ENCODE results near the gene DISC1.

Gene DISC1

DNA sequence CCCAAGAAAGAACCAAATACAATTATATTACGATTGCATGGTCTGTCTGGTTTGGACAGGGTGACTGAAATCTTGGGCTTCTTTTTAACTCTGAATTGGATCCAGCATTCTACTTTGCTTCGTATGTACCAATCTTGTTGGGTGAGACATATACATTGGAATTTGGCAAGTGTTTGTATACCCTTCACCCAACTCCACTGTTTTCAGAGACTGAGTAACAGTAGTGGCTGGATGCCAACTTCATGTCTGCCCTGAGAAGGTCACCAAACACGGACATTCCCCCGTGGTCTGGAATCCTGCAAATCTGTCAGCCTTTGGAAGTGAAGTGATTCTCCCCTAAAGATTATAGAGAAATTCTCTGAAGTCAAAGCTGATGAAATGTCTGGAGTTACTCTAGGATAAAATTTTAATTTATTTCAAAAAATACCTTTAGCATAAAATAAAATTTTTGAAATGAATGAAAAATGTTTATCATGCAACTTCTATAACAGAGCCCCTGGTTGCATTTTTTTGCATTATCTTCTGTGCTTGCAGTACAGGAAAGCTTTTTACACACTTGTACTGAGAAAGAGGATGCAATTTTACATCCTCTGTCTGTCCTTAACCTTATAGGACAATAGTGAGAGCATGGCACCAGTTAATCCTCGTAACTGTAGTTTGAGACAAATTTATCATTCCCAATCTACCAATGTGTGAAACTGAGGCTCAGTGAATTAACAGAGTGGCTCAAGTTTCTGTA lies 201.8 kb downstream of the DISC1 start:
- DNase-seq, result no peak

DNA sequence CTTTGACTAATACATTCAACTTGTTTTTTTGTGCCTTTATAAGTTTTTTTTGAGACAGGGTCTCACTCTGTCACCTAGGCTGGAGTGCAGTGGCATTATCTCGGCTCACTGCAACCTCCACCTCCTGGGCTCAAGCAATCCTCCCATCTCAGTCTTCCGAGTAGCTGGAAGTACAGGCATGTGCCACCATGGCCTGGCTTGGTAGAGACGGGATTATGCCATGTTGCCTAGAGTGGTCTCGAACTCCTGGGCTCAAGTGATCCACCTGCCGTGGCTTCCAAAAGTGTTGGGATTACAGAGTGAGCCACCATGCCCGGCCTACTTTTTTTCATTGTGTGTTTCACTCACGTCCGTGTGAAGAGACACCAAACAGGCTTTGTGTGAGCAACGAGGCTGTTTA lies 202.7 kb downstream of the DISC1 start:
- DNase-seq, result no peak

DNA sequence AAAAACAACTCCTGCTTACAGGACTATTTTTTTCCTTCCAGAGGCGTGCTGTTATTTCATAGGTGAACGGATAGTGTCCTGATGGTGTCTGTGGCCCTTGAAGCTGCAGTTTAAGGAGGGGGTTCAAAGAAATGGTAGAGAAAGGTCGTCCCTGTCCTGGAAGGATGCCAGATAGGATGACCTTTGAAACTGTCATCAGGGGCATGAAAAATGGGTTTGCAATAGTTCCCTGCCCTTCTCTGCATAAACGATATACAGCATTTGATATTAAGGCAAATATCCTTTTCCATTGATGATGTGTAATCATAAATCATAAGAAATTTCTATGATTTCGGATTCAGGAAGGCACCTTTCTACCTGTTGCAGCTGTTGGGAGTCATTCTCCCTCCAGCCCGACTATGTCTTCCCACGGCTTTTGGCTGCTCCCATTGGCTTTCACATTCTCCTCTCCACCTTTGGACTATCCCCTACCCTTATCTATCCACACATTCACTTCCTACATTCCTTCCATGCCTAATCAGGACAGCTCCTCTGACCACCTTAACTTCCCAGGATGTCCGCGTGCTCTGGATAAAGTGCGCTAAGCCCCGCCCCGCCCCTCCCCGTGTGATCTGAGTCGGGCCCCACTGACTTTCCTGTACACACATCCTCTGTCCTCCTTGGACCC lies 209.8 kb downstream of the DISC1 start:
- DNase-seq, result no peak

DNA sequence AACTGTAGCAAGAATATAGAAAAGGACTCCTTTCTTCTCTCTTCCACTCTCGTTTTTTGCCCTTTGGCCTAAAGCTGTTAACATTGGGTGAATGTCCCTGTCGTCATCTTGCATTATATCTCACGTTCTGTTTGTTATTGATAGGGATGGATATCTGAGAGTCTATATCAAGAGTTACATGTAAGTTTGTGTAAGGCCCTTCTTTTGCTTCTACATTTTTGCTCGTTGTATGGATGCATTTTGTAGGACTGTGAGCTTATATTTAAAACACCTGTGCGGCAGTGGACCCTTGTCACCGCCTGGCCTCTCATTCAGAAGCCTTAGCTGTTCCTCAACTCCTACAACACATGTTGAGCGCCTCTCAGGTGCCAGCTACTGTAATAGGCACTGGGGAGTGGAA lies 211.9 kb downstream of the DISC1 start:
- DNase-seq, result no peak

DNA sequence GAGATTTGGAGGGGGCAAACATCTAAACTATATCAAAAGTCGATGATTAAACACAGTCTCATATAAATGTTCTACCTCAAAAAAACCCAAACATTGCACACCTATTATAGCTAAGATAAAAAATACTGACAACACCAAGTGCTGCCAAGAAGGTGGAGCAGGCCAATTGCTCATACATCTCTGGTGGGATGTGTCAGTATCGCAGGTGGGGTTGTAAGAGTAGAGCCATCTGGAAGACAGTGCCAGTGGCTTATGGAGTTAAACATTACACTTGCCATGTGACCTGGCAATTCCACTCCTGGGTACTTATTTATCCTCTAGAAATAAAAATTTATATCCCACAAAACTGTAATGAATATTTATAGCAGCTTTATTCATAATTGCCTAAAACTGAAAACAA lies 213.4 kb downstream of the DISC1 start:
- no peak for DNase-seq

DNA sequence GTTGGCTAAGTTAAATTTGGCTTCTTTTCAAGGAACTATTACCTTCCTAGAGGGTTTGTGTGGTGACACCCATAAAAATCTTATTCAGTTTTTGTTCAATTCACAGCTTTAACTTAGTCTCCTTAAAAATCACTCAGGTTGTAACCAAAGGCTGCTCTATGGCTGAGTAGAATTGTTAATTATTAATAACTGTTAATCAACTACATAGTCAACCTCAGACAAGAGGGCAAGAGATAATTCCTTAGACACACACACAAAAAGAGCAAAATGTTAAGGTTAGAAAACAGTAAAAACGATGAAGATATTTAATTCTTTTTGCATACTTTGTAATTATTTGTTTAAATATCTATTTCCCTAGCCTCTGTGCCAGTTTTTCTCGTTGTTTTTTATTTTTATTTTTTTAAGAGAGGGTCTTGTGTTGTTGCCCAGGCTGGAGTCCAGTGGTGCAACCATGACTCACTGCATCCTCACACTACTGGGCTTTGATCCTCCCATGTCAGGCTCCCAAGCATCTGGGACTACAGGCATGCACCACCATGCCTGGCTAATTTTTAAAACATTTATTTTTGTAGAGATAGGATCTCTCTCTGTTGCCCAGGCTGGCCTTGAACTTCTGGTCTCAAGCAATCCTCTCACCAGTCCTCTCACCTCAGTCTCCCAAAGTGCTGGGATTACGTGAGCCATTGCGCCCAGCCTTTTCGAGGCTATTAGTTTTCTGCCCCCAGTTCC lies 215.2 kb downstream of the DISC1 start:
- no peak for DNase-seq

DNA sequence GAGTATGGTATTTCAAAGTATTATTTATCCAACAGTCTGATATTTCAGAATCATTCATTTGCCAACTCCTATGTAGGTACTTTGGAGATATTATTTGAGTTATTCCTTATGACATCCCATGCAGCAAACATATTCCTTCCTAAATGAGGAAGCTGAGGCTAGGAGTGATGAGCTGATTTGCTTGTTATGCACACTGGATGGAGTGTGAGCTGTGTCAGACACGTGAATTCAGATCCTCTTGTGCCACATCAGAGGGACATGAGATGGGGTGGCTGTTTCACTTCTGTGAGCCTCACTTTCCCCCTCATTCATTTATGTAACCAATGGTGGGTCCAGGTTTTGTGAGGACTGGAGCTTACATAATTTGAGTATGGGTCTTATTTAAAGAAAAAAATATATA lies 215.9 kb downstream of the DISC1 start:
- no peak for DNase-seq

DNA sequence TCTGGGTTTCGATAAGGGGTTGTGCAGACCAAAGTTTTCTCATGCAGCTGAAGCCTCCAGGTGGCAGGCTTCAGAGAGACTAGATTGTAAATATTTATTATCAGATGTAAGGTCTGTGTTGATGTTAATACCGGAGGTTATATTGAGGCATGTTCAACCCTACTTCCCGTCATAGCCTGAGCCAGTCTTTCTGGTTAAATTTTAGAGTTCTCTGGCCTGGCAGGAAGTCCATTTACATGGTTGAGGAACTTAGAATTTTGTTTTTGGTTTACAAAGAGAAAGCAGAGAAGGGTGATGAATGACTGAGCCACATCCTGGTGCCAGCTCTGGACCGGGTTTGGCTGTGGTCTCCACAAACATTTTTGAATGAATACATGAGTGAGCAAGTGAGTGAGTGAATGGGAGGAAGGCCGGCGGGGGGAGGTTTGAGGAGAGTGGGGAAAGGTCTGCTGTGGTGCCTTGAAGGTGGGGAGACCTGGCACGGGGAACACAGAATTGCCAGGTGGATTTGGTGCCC lies 218.5 kb downstream of the DISC1 start:
- DNase-seq, result peak; percentile 5 to 16

DNA sequence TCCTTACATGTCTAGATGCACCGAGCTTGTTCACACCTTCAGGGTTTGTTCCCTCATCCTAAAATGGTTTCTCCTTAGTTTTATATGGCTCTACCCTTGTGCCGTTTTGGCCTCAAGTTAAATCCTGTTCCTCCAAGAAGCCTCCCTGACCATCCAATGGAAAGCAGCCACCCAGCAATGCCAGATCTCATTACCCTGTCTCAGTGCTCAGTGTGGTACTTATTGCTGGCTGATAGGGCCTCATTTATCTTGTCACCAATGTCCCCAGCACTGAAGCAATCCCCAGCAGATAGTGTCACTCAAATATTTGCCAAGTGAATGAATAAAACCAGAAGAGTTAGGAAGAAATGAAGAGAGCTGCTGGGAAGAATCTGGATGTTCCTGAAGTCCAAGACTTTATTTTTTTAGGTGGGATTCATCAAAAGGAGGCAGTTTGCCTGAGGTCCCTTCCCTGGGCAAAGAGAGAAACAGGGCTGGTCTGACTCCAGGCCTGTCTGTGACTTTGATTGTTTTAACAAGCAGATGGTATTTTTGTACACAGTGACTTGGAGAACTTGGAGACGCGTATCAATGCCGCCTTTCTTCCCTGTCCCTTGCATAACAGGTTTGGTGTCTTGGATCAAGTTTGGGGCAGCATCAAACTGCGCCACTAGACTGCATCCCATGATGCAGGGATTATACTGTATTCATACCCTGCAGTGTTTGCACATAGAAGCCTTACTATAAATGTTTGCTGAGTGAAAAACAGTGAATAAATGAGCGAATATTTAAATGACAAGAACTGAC lies 221.2 kb downstream of the DISC1 start:
- DNase-seq, result no peak

DNA sequence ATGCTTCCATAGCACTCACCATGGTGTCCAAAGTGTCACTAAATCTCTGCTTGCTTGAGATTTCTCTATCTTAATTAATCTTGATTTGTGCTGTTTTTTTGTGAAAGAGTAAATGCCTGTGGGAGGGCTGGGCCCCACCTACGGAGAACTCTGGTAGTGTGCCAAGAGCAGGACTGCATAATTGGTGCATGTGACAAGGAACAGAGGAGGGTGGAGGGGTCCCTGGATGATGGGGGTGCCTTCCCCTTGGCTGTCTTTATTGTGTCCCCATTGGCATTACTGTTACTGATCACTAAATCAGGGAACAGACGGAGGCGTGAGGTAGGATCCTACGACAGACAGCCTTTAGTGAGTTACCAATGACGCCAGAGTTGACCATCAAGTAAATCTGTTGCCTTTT lies 223.4 kb downstream of the DISC1 start:
- DNase-seq, result no peak

DNA sequence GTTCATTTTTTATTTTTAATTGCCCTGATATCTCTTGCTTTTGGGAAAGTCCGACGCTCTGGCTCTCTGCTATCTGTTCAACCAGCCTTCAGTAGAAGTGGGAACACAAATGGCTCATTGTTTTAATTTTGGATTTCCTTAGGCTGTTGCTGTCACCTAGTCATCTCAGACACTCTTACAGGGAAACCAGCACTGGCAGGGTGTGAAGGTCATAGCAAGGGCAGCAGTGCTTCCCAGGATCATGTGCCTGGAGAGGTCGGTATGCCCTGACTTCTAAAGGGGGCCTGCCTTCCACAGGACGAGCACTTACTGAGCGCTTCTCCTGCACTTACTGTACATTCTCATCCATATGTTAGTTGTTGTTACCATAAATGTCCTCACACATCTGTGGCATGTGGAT lies 224.2 kb downstream of the DISC1 start:
- no peak for DNase-seq

DNA sequence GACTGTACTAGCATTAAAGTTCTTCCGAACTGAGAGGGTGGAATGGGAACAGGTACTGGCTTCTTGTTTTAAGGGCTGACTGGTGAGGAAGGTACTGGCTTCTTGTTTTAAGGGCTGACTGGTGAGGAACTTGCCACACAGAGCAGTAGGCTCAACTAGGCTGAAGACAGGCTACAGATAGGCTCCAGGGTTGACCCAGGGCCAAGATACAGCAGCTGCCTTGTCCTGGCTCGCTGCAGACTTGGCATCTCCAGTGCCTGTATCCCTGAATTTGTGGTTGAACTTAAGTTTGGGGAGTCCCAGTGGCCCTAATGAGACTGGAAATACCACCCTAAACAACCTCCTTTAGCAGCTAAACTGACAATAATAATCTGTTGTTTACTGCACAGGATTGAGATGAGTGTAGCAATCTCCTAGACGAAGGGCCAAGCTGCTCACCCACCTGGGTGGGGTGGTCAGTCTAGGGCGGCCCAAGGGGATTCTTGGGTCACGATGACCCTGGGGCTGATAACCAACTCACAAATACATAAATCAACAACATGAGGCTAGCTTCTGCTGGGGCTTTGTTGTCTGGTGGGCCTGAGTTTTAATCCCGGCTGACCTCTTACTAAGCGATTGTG lies 227.1 kb downstream of the DISC1 start:
- DNase-seq, result no peak

DNA sequence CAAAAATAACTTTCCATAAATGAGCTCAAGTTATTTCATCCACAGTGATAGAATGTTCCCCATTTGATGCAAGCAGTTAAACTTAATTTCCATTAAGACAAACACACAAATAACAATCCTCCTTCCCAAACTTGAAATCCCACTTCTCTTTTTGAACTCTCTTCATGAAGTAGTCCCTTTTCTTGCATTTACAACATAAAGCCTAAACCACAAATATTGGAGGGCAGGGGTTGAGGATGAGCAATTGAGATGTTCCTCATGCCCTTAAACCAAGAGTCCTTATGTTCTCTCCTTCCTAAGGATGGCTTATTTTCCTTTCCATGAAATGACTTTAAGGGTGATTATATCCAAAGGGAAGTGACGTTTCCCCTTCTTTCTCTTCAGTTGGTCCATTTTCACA lies 228.8 kb downstream of the DISC1 start:
- peak in 1 of 2 experiments; percentile 5 for DNase-seq

DNA sequence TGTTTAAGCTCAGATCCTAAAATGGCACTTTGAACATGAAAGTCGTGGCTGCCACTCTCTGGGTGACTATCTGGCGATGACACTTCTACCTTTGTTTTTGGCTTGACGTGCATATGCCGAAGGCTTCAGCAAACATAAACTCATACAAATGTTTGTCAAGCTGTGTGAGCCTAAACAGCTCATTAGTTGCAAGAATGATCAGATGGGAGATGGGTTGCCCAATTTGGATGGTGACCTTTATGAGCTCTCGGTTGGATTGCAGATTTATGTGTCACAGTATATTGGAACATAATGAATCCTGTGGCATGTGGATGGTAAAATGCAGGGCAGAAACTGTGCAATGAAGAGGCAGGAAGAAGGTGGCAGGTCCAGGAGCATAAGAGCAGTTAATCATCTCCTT lies 229.3 kb downstream of the DISC1 start:
- DNase-seq, result no peak

DNA sequence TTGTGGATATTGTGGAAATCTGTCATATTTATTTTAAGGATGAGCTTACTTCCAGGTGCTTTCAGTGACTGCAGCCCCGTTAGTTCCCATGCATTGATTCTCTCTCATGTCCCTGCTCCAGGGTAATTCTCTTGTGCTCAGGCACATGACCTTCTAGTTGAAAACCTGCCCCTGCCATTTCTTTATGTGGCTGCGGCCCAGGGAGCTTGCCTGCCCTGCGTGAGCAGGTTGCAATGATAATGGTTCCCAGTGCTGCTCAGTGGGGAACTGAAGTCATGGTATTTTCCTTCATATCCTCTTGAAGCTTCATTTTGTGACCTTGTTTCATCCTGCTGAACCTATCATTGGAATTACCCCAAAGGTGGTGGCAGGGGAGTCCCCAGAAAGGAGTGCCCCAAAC lies 229.8 kb downstream of the DISC1 start:
- DNase-seq, result no peak

DNA sequence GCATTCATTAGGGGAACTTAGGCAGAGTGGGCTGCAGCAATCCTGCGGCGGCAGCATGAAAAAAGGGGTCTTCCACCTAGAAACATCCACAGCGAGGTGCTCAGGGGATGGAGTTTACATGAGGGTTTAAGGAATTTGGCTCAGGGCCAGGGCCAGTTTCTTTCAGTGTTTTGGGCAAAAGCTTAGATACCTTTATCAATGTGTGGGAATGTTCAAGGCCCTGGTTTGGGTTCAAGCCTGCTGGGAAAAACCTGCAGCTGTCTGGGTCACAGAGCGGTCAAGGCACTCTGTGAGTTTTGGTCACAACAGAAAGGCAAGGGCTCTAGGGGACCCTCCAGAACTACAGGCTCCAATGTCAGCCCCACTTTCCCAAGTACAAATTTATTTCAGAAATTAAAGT lies 230.3 kb downstream of the DISC1 start:
- DNase-seq, result no peak

DNA sequence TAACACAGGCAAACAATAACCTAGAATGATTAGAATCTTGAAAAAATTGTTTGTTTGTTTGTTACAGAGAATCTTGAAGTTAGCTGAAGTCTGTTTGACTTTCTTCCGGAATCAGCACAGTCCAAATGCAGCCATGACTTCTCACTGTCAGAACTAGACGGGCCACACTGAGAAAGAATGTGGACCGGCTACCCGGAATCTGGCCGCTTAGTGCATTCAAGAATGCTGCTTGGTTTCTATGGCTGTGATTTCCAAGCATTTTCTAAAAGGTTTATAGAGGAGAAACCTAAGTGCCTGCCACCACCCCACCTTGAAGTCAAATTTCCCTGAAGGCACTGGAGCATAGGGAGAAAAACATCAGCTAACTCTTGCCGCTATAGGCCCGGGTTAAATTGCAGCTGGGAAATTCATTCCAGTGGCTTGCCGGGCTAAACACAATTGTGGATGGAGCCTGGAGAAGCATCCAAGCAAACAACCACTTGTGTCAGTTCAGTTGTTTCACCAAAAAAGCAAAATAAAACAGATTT lies 231.1 kb downstream of the DISC1 start:
- no peak for DNase-seq

DNA sequence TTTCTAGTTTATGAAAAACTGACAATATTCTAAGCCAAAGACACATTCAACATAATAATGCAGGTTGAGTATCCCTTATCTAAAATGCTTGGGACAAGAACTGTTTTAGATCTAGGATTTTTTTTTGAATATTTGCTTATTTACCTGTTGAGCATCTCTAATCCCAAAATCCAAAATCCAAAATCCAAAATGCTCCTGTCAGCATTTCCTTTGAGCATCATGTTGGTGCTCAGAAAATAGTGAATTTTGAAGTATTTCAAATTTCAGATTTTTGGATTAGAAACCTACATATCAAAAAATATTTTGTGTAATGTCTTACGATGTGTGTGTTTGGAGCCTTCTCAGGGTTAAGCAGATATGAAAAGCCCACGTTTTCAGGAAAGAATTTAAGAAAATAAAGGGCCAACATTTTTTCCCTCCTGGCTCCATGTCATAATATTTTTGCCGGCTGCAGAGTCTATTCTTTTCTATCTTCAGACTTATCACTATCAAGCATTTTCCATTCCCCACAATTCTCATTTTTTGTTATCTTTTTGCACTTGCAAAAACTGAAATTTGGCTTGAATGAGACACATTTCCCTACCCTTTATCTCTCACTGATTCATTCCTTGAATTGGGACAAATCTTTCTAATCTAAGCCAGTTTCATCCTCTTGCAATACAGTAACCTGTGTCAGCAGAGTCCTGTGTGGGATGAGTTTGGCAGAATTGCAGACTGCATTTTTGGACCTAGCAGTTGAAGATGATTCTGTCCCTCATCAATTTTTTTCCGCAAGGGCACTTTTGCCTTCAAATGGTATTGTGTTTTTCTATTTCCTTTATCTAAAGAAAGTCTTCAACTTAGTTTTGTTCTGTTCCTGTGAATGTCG lies 233.9 kb downstream of the DISC1 start:
- no peak for DNase-seq

DNA sequence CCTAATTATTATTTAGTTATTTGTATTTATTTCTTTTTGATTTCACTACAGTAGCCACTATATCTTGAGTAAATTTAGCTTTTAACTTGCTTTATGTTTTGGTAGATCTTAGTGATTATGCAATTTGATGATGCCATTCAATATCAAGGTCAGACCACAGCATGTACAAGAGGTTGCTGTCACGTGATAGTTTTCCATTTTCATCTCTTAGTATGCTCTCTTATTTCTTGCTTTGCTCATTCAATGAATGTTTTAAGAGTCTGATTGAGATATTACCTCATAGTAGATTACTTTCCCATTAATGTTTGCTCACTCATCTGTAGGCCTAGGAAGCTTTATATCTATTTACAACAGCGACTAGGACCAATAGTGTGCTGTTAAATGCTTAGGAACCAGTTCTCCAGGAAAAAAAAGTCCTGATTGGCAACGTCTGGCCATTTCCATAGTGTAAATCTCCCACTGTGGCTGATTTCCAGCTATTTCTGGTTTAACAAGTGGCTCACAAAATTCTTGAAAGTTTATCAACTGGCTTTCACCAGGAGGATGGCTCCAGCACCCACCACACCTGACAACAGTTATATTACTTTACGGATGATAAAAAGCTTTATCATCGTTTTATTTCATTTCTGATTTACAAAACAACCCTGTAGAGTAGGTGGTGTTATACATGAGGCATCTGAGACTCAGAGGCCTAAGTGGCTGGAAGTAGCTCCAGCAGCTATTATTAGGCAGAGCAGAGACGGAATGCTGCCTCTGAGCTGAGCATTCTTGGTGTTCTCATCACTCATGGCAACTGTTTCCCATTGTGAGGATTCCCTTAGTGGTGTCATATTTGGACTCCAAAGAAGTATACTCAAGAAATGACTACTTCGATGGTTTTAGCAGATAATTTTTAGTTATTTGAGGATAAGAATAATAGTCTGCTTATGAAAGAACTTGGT lies 235.2 kb downstream of the DISC1 start:
- DNase-seq, result no peak

DNA sequence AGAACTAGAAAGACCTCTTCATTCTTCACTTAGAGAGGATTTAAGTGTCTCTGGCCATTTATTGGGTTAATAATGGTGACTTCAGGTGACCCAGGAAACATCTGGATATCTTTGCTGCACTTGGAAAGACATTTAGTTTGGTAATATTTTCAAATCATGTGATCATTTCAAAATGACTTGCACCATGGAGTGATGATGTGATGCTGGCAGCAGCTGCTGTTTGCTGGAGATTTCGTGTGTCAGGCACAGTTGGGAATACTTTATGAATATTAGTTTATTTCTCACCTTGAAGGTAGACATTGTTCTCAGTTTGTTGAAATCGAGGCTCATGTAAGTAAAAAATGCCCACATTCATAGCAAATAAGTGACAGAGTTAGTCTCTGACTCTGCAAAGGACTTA lies 236.0 kb downstream of the DISC1 start:
- no peak for DNase-seq

Data from Kasumi-1 (cell line).